GM03348 (cell line): ENCODE measurements around the gene TLR8.
"Not testable (repeated sequence)": the region's sequence is repeated elsewhere in the genome, so short reads cannot be mapped to it uniquely, and the experiment has no call there.

Source experiments
- DNase-seq: peaks from one replicate; pipeline ENCODE4 v3.0.0; 2012; ENCODE audit warnings: low spot score

The TLR8 gene

DNA sequence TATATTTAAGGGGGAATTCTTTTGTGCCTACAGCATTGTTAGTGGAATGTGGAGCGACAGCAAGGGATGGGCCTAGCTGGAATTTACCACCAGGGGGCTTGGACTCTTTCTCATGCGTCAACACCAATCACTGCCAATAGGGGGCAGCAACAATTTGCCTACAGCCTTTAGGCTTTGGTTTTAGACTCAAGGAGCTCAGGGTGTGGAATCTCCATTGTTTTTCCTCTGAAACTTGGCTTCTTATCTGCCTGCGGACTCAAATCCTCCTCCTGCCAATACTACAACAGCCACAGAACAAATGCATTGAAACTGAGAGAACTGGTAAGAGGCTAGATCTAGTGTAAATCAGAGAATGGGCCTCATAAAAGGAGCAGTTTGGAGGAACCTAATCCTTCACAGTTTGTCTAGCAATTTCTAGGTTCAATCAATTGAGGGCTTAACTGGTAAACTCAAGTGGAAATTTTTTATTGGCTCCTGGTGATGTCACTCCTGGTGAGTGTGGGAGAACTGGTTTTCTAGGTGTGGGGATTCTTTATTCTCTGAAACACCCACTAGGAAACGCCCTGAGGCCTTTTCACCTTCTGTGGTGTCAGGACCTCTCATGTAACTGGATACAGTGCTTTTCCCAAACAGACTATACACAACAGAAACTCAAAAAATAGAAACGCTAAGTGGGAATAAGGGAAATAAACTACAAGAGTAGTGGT lies 40.6 kb downstream of the TLR8 start:
- peak; percentile 74 for DNase-seq

DNA sequence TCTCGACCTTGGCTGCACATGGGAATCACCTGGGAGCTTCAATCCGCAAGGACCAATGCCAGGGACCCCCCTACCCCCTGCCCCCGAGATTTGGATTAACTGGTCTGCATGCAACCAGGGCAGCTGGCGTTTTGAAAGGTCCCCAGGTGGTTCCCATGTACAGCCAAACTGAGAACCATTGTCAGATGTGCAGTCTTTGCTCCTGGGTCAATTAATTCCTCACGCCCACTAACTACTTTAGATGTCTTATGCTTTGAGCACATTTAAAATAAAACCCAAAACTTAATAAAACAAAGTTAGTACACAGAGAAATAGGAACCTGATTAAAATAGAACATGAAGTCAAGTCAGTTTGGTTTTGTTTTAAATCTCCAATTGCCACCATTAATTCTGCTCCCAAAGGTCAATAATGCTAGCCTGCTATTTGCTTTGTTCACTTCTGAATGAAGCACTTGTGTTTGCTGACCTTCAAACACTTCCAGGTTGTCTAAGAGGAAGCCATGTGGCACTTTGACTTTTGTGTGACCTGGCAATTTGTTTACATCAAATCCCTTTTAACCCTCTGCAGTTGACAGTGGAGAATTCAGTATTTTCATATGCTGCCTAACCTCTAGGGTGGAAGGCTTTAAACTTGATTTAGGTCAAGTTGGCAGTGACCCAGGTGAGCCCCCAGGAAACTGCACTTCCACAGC lies 41.3 kb downstream of the TLR8 start:
- DNase-seq = no peak

DNA sequence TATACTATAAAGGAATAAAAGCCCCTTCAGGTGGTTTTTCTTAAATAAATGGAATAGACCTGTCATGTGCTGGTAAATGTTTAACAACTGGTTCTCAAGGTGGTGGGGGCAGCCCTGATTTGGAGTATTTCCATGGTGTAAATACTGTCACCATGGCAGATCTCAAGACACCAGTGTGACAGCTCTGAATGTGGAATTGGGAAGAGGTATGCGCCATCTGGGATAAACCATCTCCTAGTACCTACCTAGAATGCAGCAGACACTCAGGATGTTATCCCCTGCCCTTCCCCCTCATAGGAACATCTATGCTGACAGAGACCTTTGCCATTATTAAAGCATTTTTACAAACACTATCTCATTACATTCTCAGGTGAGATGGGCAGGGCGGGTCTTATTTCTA lies 42.1 kb downstream of the TLR8 start:
- DNase-seq = no peak

DNA sequence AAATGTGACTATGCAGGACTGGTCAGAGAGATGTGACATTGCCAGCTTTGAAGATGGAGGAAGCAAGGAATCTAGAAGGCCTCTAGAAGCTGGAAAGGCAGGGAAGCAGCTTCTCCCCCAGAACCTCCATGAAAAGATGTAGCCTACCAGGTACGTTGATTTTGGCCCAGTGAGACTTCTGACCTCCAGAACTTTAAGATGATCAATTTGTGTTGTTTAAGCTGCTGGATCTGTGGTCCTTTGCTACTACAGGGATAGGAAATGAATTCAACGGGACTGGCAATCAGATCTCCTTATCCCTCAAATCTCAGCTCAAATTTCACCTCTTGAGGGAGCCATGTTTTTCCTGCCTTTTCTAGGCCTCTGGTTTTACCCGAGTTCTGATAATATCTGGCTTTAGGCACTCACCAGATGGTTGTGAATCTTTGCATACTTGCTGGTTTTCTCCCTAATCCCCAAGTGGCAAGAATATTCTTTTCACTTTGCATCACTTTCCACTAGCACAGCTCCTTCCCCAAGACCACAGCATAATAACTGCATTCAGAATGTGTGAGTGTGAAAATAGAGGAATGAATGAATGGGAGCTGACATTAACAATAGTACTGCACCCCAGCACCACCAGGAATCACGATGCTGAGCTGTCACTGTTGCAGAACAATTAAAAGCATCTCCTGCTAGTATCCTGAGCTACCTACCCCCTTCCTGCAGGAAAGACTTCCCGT lies 42.9 kb downstream of the TLR8 start:
- DNase-seq = peak; percentile 24

- DNase-seq = peak; percentile 74
Measured at GRCh38 chrX:12949927-12950656, 43.7 kb downstream of the TLR8 start.

GRCh38 chrX:12950851-12951594 lies 44.6 kb downstream of the TLR8 start:
- no peak for DNase-seq

GRCh38 chrX:12951595-12951975 lies 45.2 kb downstream of the TLR8 start:
- DNase-seq = no peak

GRCh38 chrX:12953420-12953819 lies 47.0 kb downstream of the TLR8 start:
- DNase-seq = no peak

DNA sequence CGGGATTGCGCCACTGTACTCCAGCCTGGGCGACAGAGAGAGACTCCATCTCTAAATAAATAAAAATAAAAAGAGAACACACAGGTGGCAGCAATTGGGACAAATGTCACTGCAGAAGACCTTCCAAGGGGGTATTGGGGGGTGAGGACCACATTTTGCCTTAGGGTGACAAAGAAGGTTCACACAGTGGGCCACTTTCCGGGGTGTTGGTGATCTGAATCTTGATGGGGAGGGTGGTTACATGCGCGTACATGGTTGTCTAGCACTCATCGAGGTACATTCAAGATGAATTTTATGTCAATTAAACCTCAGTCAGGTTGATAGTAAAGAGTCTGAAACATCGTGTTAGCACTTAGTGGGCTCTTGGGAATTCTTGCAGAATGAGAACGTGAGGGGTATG lies 48.0 kb downstream of the TLR8 start:
- DNase-seq = no peak

- no peak for DNase-seq
Measured at GRCh38 chrX:12954981-12955380, 48.6 kb downstream of the TLR8 start.

- DNase-seq = peak; percentile 71
Measured at GRCh38 chrX:12955882-12956703, 49.7 kb downstream of the TLR8 start.

GRCh38 chrX:12956704-12957534 lies 50.5 kb downstream of the TLR8 start:
- no peak for DNase-seq

GRCh38 chrX:12958059-12958458 lies 51.6 kb downstream of the TLR8 start:
- no peak for DNase-seq

GRCh38 chrX:12958461-12958860 lies 52.0 kb downstream of the TLR8 start:
- no peak for DNase-seq

GRCh38 chrX:12961196-12961718 lies 54.8 kb downstream of the TLR8 start:
- no peak for DNase-seq

DNA sequence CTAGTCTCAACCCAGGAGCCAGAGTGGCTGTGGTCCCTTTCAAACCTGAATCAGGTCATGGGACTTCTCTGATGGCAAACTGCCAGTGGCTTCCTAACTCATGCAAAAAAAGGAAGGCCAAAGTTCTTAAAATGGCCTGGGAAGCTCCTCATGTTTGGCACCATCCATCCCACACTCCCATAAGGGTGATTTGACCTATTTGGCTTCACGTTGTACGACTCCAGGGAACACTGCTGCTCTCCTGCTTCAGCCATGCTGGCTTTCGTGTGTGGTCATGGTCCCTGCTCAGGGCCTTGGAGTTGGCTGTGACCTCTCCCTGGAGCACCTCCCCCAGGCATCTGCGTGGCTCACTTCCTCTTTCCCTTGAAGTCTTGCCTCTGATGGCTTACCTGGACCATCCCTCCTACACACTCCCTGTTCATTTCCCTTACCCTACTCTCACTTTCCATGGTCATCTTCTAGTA lies 55.7 kb downstream of the TLR8 start:
- DNase-seq = no peak

GRCh38 chrX:12963210-12963850 lies 56.9 kb downstream of the TLR8 start:
- DNase-seq = not testable (repeated sequence)

- no peak for DNase-seq
Measured at GRCh38 chrX:12965131-12965940, 58.9 kb downstream of the TLR8 start.
